GM12864 (cell line): ENCODE results near the gene SMCO1.
"Not testable (repeated sequence)": the region's sequence is repeated elsewhere in the genome, so short reads cannot be mapped to it uniquely, and the experiment has no call there.

Source experiments
- DNase-seq: peaks from one replicate; pipeline ENCODE4 v3.0.0-alpha.2; 2011; ENCODE audit warnings: low read depth
- H3K4me3 ChIP-seq: 2 replicates; pipeline ENCODE4 v1.5.1; 2011; ENCODE audit warnings: mild to moderate bottlenecking, low read depth, low read length, control low read depth
- TF ChIP-seq, protein P1 (sequence below): IDR thresholded peaks from 2 replicates; pipeline ENCODE4 v1.5.1; 2011; ENCODE audit warnings: low read depth, mild to moderate bottlenecking, moderate library complexity, low read length, control low read depth, inconsistent platforms; ENCODE audit errors: missing control alignments

The SMCO1 gene

DNA sequence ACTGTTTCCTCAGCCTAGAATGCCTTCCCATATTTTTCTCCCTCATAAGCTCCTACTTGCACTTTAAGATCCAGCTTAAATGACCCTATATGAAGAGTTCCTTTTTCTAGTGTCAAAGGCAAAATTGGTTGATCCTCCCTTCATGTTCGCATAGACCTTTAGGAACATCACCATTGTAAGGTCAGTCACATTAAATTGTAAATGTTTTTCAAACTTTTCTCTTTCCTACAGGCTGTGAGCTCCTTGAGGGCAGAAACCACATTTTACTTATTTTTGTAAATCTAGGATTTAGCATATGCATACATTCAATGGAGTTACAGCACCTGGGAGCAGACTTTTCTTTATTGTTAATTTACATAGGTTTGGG lies 813 bp downstream of the SMCO1 start:
- TF ChIP-seq, protein P1, sequence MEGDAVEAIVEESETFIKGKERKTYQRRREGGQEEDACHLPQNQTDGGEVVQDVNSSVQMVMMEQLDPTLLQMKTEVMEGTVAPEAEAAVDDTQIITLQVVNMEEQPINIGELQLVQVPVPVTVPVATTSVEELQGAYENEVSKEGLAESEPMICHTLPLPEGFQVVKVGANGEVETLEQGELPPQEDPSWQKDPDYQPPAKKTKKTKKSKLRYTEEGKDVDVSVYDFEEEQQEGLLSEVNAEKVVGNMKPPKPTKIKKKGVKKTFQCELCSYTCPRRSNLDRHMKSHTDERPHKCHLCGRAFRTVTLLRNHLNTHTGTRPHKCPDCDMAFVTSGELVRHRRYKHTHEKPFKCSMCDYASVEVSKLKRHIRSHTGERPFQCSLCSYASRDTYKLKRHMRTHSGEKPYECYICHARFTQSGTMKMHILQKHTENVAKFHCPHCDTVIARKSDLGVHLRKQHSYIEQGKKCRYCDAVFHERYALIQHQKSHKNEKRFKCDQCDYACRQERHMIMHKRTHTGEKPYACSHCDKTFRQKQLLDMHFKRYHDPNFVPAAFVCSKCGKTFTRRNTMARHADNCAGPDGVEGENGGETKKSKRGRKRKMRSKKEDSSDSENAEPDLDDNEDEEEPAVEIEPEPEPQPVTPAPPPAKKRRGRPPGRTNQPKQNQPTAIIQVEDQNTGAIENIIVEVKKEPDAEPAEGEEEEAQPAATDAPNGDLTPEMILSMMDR: no peak
- no peak for DNase-seq
- no peak overlapping the region for H3K4me3 ChIP-seq

DNA sequence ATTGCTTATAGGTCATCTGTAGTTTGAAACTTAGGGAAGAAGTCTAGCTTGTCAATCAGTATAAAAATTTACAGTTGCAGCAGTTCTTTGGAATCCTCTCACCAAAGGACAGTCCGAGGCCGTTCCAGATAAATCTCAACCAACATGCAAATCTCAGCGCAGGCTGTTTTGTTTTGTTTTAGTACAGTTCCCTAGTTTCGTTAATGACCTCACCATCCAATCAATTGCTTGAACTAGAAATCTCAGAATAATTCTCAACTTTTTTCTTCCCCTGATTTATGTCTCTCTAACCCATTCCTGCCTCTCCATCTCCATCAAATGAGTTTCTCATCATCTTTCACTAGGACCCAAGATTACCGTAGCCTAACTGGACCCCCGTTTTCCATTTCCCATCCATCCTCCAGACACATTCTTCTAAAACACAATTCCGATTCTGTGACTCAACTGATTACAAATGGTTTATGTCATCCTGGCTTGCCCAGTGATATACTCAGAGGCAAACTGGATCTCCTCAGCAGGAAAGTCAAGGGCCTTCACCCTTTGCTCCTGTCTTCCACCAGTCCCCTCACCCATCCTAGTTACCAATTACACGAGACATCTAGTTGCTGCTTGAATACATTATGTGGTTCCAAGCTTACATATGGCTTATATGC lies 1.3 kb downstream of the SMCO1 start:
- no peak for DNase-seq
- TF ChIP-seq, protein P1: no peak
- no peak overlapping the region for H3K4me3 ChIP-seq

DNA sequence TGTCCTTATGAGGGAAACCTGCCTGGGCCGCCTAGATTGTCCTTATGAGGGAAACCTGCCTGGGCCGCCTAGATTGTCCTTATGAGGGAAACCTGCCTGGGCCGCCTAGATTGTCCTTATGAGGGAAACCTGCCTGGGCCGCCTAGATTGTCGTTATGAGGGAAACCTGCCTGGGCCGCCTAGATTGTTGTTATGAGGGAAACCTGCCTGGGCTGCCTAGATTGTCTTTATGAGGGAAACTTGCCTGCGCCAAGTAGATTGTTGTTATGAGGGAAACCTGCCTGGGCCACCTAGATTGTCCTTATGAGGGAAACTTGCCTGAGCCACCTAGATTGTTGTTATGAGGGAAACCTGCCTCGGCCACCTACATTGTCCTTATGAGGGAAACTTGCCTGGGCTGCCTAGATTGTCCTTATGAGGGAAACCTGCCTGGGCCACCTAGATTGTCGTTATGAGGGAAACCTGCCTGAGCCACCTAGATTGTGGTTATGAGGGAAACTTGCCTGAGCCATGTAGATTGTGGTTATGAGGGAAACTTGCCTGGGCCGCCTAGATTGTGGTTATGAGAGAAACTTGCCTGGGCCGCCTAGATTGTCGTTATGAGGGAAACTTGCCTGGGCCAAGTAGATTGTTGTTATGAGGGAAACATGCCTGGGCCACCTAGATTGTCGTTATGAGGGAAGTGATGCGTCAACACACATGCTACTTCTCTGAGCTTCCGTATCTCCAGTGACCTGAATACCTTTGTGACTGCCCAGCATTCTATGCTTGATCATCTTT lies 3.3 kb downstream of the SMCO1 start:
- DNase-seq, H3K4me3 ChIP-seq: not testable (repeated sequence)

DNA sequence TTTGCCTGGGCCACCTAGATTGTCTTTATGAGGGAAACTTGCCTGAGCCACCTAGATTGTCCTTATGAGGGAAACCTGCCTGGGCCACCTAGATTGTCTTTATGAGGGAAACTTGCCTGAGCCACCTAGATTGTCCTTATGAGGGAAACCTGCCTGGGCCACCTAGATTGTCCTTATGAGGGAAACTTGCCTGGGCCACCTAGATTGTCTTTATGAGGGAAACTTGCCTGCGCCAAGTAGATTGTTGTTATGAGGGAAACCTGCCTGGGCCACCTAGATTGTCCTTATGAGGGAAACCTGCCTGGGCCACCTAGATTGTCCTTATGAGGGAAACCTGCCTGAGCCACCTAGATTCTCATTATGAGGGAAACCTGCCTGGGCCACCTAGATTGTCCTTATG lies 4.0 kb downstream of the SMCO1 start:
- DNase-seq: not testable (repeated sequence)

DNA sequence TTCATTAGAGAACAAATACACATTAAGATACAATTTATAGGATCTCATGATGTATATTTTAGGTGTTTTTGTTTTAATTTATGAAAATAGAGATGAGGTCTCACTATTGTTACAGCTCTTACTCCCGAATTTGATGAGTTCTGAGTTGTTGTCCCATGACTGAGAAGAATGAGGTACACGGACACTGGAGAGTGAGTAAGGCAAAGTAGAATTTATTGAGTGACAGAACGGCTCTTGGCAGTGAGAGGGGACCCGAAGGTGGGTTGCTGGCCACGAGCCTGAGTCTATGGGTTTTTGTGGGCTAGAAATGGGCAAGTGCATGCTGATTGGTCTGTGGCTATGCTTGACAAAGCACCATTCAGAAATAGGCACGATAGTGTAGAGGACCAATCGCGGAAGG lies 8.5 kb downstream of the SMCO1 start:
- no peak for DNase-seq
- H3K4me3 ChIP-seq: no peak overlapping the region
- TF ChIP-seq, protein P1: no peak

More for the DNA sequence above, 4.0 kb downstream of the SMCO1 start:
- H3K4me3 ChIP-seq: not testable (repeated sequence)

DNA sequence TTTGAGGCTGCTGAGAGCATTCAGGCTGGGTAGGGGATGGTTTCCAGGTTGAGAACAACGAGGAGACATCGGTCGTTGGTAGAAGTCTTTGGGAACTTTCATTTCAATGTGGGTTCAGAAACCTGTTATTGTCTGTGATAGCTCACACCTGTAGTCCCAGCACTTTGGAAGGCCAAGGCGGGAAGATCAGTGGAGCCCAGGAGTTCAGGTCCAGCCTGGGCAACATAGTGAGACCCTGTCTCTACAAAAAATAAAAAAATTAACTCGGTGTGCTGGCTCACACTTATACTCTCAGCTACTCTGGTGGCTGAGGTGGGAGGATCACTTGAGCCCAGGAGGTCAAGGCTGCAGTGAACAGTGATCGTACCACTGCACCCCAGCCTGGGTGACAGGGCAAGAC lies 10.6 kb downstream of the SMCO1 start:
- DNase-seq: no peak
- TF ChIP-seq, protein P1: no peak
- no peak overlapping the region for H3K4me3 ChIP-seq

DNA sequence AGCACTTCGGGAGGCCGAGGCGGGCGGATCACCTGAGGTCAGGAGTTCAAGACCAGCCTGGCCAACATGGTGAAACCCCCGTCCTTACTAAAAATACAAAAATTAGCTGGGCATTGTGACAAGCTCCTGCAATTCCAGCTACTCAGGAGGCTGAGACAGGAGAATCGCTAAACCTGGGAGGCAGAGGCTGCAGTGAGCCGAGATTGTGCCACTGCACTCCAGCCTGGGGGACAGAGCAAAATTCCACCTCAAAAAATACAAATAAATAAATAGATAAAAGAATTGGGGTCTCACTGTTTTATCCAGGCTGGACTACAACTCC lies 11.1 kb downstream of the SMCO1 start:
- not testable (repeated sequence) for DNase-seq, H3K4me3 ChIP-seq

DNA sequence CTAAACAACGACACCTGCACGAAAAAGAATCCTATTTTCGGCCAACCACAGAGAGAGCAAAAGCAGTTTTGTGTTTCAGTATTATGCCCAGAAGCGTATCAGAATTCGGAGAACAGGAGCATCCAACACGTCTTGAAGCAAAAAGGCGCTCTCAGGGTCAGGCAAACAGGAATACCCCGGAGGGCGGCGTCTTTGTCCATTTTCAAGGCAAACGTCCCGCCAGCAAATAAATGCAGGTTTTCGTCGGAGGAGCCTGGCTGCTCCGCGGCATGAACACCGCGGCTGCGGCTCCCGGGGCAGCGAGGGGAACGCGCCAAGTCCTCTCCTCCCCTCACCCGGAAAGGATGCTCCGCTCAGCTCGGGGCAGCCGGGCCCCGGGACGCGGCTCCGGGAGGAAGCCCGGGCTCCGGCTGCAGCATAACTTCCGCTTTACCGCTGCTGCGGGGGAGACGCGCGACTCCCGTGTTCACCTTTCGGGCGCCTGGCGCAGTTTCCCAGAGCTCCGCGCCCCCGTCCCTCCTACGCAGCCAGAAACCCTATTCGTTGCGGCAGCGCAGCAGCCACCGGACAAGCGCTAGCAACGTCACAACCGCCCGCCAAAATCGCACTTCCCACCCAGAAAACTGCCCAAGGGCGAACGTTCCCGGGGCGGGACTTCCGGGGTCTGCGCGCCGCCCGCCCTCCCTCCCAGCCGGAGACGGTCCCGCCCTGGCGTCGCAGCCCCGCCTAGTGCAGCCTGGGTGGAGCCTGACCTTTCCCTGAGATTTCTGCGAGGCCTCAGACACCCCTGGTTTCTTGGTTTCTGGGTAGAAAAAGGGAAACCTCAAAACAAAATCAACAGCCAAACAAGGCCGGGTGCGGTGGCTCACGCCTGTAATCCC lies 11.7 kb downstream of the SMCO1 start, which contains the start of gene RNF168:
TSS of gene RNF168 (minus strand) at position 573 of the 881 bp plus-strand sequence. CDS start 595 bp downstream, outside the sequence.
- DNase-seq: peak; percentile 95
- TF ChIP-seq, protein P1: no peak
- peak within 1 kb of the TSS; percentile 81 for H3K4me3 ChIP-seq
